Endothelial cell of hepatic sinusoid (primary cell): ENCODE results near the gene STH.

Source experiments
- in situ Hi-C: cut with HindIII; loops from 2 replicates; pipeline ENCODE4 v1.10.0; 2017; ENCODE audit warnings: low sequenced_read_pairs

Gene STH

GRCh38 chr17:45966606-45967280, 32.3 kb upstream of the STH start:
- in situ Hi-C loops, result no loop called here

GRCh38 chr17:45967378-45967777, 31.7 kb upstream of the STH start:
- in situ Hi-C loops, result no loop called here

DNA sequence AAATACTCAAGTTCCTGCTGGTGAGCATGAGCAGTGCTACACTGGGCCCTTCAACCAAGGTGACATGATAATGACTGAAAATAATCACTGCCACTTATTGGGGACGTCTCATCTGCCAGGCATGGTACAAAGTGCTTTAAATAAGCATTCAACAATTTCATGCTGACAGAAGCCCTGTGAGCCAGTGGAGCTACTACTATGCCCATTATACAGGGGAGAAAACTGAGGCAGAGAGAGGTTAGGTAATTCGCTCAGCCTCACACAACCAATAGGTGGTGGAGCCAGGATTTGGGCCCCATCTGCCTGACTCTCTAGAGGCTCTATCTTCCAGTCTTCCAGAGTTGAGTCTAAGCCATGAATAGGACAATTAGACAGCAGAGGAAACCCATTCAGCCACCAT, 30.3 kb upstream of the STH start:
- in situ Hi-C loops, result no loop called here

DNA sequence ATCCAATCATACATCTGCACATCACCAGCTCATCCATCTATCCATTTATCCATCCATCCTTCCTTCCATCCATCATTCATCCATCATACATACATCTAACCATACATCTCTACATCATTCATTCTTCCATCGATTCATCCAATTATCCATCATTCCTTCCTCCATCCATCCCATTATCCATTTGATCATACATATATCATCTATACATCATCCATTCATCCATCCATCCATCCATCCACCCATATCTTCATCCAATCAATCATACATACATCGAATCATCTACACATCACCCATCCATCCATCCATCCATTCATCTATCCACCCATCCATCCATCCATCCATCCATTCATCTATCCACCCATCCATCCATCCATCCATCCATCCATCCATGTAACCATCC, 29.3 kb upstream of the STH start:
- in situ Hi-C loops, result no loop called here

- in situ Hi-C loops, result no loop called here
Measured at GRCh38 chr17:45970659-45971058, 28.4 kb upstream of the STH start.

DNA sequence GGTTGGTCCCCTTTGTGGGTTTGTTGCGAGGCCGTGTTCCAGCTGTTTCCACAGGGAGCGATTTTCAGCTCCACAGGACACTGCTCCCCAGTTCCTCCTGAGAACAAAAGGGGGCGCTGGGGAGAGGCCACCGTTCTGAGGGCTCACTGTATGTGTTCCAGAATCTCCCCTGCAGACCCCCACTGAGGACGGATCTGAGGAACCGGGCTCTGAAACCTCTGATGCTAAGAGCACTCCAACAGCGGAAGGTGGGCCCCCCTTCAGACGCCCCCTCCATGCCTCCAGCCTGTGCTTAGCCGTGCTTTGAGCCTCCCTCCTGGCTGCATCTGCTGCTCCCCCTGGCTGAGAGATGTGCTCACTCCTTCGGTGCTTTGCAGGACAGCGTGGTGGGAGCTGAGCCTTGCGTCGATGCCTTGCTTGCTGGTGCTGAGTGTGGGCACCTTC, 27.3 kb upstream of the STH start:
- in situ Hi-C loops, result no loop called here

DNA sequence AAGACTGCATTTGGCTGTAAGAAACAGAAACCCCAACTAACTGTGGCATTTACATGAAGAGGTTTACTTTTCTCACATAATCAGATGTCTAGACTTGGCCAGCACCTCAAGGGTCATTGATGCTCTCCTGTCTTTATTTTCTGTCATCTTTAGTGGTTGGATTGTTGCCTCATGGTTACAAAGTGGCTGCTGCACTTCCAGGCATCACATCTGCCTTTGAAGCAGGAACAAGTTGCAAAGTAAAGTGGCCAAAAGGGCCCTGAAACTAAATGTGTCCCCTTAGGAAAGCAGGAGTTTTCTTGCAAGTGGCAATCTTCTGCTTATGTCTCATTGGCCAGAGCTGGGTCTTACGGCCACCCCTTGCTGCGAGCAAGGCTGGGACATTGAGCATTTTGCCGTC, 26.5 kb upstream of the STH start:
- in situ Hi-C loops, result no loop called here

DNA sequence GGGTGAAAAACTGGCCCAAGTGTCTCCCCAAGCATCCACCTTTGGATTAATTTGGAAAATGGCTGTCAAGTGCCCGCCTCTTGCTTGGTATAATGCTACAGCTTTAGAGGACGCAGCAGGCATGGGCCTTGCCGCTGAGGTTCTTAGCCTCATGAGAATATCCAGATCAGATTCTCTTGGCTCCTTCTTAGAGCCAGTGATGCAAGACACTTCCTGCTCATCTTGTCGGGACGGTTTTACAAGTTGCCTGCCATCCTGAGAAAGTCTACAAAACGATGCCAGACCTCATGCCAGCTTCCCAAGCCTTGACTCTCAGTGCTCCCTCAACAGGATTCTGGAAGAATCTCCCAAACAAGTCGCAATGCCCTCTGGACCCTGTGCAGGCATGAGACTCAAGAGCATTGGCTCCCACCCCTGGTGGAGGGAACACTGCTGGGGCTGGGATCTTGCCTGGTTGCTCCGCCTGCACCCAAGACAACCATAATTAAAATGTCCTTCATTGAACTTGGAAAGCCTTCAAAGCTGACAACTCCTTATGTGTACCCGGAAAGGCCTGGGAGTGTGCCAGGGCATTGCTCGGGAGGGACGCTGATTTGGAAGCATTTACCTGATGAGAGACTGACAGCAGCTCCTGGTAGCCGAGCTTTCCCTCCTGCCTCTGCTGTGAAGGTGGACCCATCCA, 25.8 kb upstream of the STH start:
- in situ Hi-C loops, result no loop called here

- in situ Hi-C loops, result no loop called here
Measured at GRCh38 chr17:45973946-45974859, 24.8 kb upstream of the STH start.

- in situ Hi-C loops, result no loop called here
Measured at GRCh38 chr17:45974916-45975630, 24.0 kb upstream of the STH start.

DNA sequence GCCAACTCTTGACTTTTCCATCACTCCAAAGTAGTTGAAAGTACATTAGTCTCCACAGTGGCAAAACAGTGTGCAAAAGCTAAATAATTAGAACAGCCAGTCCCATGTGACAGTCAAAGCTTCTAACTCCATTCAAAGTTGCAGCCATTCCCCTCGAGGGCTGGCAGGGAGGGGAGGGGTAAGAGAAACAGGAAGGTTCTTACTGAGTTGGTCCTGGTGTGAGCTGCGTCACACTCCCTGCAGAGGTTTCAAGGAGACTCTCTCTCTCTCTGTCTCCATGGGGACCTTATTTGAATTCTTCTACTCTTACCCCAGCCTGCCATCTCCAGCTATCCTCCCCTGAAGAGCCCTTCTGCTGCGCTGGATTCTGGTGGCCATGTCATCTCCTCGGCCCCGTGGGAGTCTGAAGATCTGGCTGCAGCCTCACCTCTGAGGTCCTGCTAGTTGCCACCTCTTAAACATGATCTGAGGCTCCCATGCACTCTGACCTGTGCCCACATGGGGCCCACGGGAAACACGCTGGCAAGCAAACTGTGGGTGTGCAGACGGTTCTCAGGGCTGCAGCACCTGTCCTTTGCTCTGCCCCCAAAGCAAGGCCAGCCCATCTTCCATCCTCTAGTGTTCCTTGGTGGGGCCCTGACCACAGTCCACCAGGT, 23.3 kb upstream of the STH start:
- in situ Hi-C loops, result no loop called here

GRCh38 chr17:45976391-45976754, 22.7 kb upstream of the STH start:
- in situ Hi-C loops, result no loop called here

DNA sequence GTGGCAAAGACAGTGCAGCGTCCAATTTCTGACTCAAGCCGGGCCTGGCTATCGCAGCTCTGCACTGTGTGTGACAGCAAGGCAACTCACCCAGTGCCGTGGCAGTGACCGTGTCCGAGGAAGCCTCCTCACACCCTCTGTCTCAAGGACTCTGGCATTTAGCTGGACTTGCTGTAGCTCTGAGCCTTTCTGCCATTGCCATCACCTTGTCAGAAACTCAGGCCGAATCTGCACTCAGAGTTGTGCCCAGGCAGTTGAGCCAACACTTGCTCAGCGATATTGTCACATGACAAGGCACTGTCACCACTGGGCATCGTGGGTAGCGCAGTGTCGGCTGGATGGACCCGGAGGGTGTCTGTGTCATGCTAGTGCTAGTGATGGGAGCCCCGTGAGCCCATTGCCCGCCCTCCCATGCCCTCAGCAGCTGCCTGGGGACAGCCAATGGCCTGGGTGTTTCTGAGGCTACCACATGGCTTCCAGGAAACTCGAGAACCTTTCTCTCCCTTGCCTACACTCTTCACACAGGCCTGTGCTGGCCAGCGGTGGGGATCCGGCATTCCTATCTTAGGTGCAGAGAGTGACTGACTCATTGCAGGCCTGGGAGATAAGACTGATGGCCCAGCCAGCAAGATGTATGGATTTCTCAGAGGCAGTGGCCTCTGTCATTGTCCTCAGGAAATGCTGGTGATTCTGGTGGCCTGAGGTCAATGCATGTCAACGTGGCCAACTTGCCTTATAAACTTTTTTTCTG, 22.1 kb upstream of the STH start:
- in situ Hi-C loops, result no loop called here

DNA sequence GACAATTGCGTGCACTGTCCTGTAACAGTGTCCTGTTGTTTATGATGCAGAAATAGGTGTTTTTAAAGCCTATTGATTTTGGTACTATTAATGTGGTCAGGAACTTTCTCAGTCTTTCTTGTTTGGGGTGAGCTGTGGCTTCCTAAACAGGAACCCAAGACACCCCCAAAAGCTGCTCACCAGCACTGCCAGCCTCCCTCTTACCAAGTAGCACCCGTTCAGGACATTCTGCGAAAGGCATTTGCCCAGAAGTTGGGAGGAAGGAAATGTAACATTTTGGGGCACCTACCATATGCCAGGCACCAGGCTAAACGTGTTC, 21.6 kb upstream of the STH start:
- in situ Hi-C loops, result no loop called here

GRCh38 chr17:45977976-45978626, 20.9 kb upstream of the STH start:
- in situ Hi-C loops, result no loop called here

DNA sequence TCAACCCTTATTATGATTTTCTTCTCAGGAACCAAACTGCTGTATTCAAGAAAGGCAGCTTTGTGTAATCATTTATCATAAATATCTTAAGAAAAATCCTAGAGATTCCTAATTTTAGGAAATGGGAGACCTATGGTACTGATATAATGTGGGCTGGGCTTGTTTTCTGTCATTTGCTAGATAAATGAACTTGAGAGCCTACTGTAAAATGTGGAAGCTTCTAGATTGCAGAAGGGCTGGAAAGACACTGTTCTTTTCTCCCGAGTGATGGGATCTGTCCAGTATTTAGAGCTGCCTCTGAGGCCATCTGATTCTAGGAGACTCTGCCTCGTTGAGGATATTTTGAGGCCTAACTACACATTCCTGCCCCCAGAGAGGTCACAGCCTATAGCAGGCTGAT, 19.9 kb upstream of the STH start:
- in situ Hi-C loops, result no loop called here

GRCh38 chr17:45980855-45981254, 18.2 kb upstream of the STH start:
- in situ Hi-C loops, result no loop called here

DNA sequence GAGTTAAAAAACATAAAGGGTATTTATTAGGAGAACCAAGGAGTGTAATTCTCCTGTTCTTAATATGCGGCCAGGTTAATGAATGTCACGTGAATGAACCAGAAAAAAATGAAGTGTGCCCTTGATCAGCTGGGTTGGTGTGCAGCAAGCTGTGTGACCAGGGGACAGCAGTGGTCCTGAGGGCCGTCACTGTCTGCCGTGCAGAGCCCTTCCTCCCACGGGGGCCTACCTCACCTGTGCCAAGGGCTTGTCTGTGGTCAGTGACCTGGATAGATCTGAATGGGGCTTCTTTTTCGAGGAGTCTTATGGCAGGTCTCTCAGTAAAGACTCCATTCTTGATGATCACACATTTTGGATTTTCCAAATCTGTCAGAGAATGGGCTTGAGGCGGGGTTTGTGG, 17.7 kb upstream of the STH start:
- in situ Hi-C loops, result no loop called here

DNA sequence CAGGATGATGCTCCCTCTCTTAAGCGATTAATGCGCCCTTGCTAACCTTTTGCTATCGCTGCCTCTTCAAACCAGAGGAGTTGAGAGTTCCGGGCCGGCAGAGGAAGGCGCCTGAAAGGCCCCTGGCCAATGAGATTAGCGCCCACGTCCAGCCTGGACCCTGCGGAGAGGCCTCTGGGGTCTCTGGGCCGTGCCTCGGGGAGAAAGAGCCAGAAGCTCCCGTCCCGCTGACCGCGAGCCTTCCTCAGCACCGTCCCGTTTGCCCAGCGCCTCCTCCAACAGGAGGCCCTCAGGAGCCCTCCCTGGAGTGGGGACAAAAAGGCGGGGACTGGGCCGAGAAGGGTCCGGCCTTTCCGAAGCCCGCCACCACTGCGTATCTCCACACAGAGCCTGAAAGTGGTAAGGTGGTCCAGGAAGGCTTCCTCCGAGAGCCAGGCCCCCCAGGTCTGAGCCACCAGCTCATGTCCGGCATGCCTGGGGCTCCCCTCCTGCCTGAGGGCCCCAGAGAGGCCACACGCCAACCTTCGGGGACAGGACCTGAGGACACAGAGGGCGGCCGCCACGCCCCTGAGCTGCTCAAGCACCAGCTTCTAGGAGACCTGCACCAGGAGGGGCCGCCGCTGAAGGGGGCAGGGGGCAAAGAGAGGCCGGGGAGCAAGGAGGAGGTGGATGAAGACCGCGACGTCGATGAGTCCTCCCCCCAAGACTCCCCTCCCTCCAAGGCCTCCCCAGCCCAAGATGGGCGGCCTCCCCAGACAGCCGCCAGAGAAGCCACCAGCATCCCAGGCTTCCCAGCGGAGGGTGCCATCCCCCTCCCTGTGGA, 16.0 kb upstream of the STH start:
- in situ Hi-C loops, result no loop called here
